Measurements from ENCODE around the gene JUNB. TPM values are rescaled to one million over a fixed set of nuclear protein-coding genes. Genes with fewer than 3 reads are reported as not detected.

JUNB gene
- total RNA-seq, 1 donor from 2014 or later = 302 TPM

- peaks cover 19% of the 10 kb centered on the region for H3K4me1 Mint-ChIP-seq
- intact Hi-C loops (cut with micrococcal nuclease) = no loop called here
- H3K27ac Mint-ChIP-seq = peak overlapping the region; percentile 97
- H3K36me3 Mint-ChIP-seq (ENCODE audit: low read depth) = peaks cover 18% of the 10 kb centered on the region
- peak; percentile 77 for DNase-seq
- H3K27me3 Mint-ChIP-seq = no peaks in the 10 kb centered on the region
- H3K4me3 Mint-ChIP-seq = peak overlapping the region; percentile 93
- H3K9me3 Mint-ChIP-seq = no peaks in the 10 kb centered on the region
Measured at GRCh38 chr19:12788682-12789097, 2.6 kb upstream of the JUNB start.

- no peak for DNase-seq
- peaks cover 22% of the 10 kb centered on the region for H3K36me3 Mint-ChIP-seq (ENCODE audit: low read depth)
- no peaks in the 10 kb centered on the region for H3K9me3 Mint-ChIP-seq
- H3K27me3 Mint-ChIP-seq = no peaks in the 10 kb centered on the region
- H3K4me3 Mint-ChIP-seq = peak overlapping the region; percentile 96
- H3K4me1 Mint-ChIP-seq = peaks cover 22% of the 10 kb centered on the region
- peak overlapping the region; percentile 97 for H3K27ac Mint-ChIP-seq
- intact Hi-C loops (cut with micrococcal nuclease) = no loop called here
Measured at GRCh38 chr19:12789098-12789903, 2.0 kb upstream of the JUNB start.

- DNase-seq = peak; percentile 99
- intact Hi-C loops (cut with micrococcal nuclease) = loop anchor here (5.0 kb wide), 1 partner anchor 68 kb away; the partner anchor contains the start of gene TNPO2
- Mint-ChIP-seq H3K36me3 (ENCODE audit: low read depth) (peaks cover 22% of the 10 kb centered on the region), H3K27me3 (no peaks in the 10 kb centered on the region), H3K9me3 (no peaks in the 10 kb centered on the region), H3K4me3 (peak overlapping the region; percentile 96), H3K27ac (peak overlapping the region; percentile 97), H3K4me1 (peaks cover 30% of the 10 kb centered on the region)
Measured at GRCh38 chr19:12789904-12790619, 1.2 kb upstream of the JUNB start.

GRCh38 chr19:12790628-12791344, 500 bp upstream of the JUNB start:
- intact Hi-C loops (cut with micrococcal nuclease) = loop anchor here (1.0 to 5.0 kb wide), 3 partner anchors 8 to 68 kb away; partner anchors contain the start of gene TNPO2
- H3K27me3 Mint-ChIP-seq = no peaks in the 10 kb centered on the region
- H3K4me1 Mint-ChIP-seq = peaks cover 34% of the 10 kb centered on the region
- peak overlapping the region; percentile 97 for H3K27ac Mint-ChIP-seq
- peak; percentile 76 for DNase-seq
- H3K4me3 Mint-ChIP-seq = peak overlapping the region; percentile 96
- H3K9me3 Mint-ChIP-seq = no peaks in the 10 kb centered on the region
- peaks cover 22% of the 10 kb centered on the region for H3K36me3 Mint-ChIP-seq (ENCODE audit: low read depth)

GRCh38 chr19:12792051-12792852, 966 bp downstream of the JUNB start:
- intact Hi-C loops (cut with micrococcal nuclease) = loop anchor here (2.0 to 5.0 kb wide), 2 partner anchors 70 to 365 kb away; partner anchors contain the start of gene TNPO2
- Mint-ChIP-seq H3K4me1 (peaks cover 43% of the 10 kb centered on the region), H3K36me3 (ENCODE audit: low read depth) (peaks cover 26% of the 10 kb centered on the region), H3K9me3 (no peaks in the 10 kb centered on the region), H3K4me3 (peak overlapping the region; percentile 96), H3K27me3 (no peaks in the 10 kb centered on the region), H3K27ac (peak overlapping the region; percentile 97)
- peak; percentile 94 for DNase-seq

- Mint-ChIP-seq H3K4me3 (peak overlapping the region; percentile 96), H3K27me3 (no peaks in the 10 kb centered on the region), H3K36me3 (ENCODE audit: low read depth) (peaks cover 27% of the 10 kb centered on the region), H3K4me1 (peaks cover 43% of the 10 kb centered on the region), H3K9me3 (no peaks in the 10 kb centered on the region), H3K27ac (peak overlapping the region; percentile 97)
- intact Hi-C loops (cut with micrococcal nuclease) = loop anchor here (2.0 to 5.0 kb wide), 2 partner anchors 71 to 364 kb away; partner anchors contain the start of gene TNPO2
- DNase-seq = no peak
Measured at GRCh38 chr19:12792853-12793289, 1.6 kb downstream of the JUNB start.

- no peaks in the 10 kb centered on the region for H3K27me3 Mint-ChIP-seq
- H3K36me3 Mint-ChIP-seq (ENCODE audit: low read depth) = peaks cover 29% of the 10 kb centered on the region
- H3K27ac Mint-ChIP-seq = peak overlapping the region; percentile 97
- H3K9me3 Mint-ChIP-seq = no peaks in the 10 kb centered on the region
- intact Hi-C loops (cut with micrococcal nuclease) = loop anchor here (2.0 to 5.0 kb wide), 2 partner anchors 71 to 363 kb away; partner anchors contain the start of gene TNPO2
- peaks cover 40% of the 10 kb centered on the region for H3K4me1 Mint-ChIP-seq
- H3K4me3 Mint-ChIP-seq = peak overlapping the region; percentile 96
- DNase-seq = peak; percentile 98
Measured at GRCh38 chr19:12793290-12794195, 2.3 kb downstream of the JUNB start.

GRCh38 chr19:12794196-12794941, 3.1 kb downstream of the JUNB start:
- Mint-ChIP-seq H3K4me1 (peaks cover 34% of the 10 kb centered on the region), H3K36me3 (ENCODE audit: low read depth) (peaks cover 36% of the 10 kb centered on the region), H3K27ac (peak overlapping the region; percentile 92), H3K9me3 (no peaks in the 10 kb centered on the region), H3K27me3 (no peaks in the 10 kb centered on the region), H3K4me3 (peak overlapping the region; percentile 84)
- intact Hi-C loops (cut with micrococcal nuclease) = loop anchor here (5.0 kb wide), 1 partner anchor 72 kb away; the partner anchor contains the start of gene TNPO2
- peak; percentile 73 for DNase-seq

GRCh38 chr19:12794971-12795381, 3.7 kb downstream of the JUNB start:
- no peaks in the 10 kb centered on the region for H3K27me3 Mint-ChIP-seq
- DNase-seq = no peak
- H3K9me3 Mint-ChIP-seq = no peaks in the 10 kb centered on the region
- H3K36me3 Mint-ChIP-seq (ENCODE audit: low read depth) = peaks cover 40% of the 10 kb centered on the region
- intact Hi-C loops (cut with micrococcal nuclease) = loop anchor here (5.0 kb wide), 1 partner anchor 73 kb away; the partner anchor contains the start of gene TNPO2
- peaks cover 38% of the 10 kb centered on the region for H3K4me1 Mint-ChIP-seq
- H3K27ac Mint-ChIP-seq = peak overlapping the region; percentile 92
- H3K4me3 Mint-ChIP-seq = peak overlapping the region; percentile 84

GRCh38 chr19:12796146-12797071, 5.1 kb downstream of the JUNB start:
- peaks cover 48% of the 10 kb centered on the region for H3K36me3 Mint-ChIP-seq (ENCODE audit: low read depth)
- no peaks in the 10 kb centered on the region for H3K9me3 Mint-ChIP-seq
- peak overlapping the region; percentile 83 for H3K4me3 Mint-ChIP-seq
- H3K4me1 Mint-ChIP-seq = peaks cover 36% of the 10 kb centered on the region
- intact Hi-C loops (cut with micrococcal nuclease) = loop anchor here (1.0 kb wide), 3 partner anchors 19 to 36 kb away; no protein-coding TSS in a partner anchor
- peak; percentile 94 for DNase-seq
- no peaks in the 10 kb centered on the region for H3K27me3 Mint-ChIP-seq
- H3K27ac Mint-ChIP-seq = peak overlapping the region; percentile 90

Measured in activated CD4-positive, alpha-beta T cell treated with anti-CD3 and anti-CD28 coated beads, Interleukin-2, amount 10 ng/mL, durations not matched to agents 24 days and 14 days (primary cell).